Lung (tissue), 12 donors: Measurements from ENCODE around the gene PTPRN2. TPM values are rescaled to one million over a fixed set of nuclear protein-coding genes. Genes with fewer than 3 reads are reported as not detected.

Source experiments
- ATAC-seq: fragments of 200-7000 bp; cut with Tn5 transposase; one replicate; pipeline ENCODE4 v1.9.1; 2020; ENCODE audit warnings: moderate number of reproducible peaks; ENCODE audit not compliant: insufficient read depth, low FRiP score
- DNase-seq, 3 donors: peaks; one replicate each; pipeline ENCODE4 v3.0.0-alpha.2; 2013 to 2017
- H3K27ac ChIP-seq, 2 donors: one replicate each; pipeline ENCODE4 v1.5.1; 2013; ENCODE audit warnings: mild to moderate bottlenecking in 2 of 2, moderate library complexity in 2 of 2, control low read depth in 1 of 2, inconsistent platforms in 1 of 2, low read depth in 1 of 2, low read length in 1 of 2
- H3K27me3 ChIP-seq, 3 donors: one replicate each; pipeline ENCODE4 v1.5.1; 2013; ENCODE audit warnings: low read length in 2 of 3; ENCODE audit not compliant: control insufficient read depth in 3 of 3, insufficient read depth in 3 of 3
- H3K36me3 ChIP-seq, 4 donors: one replicate each; pipeline ENCODE4 v1.5.1; 2013; ENCODE audit warnings: low read length in 4 of 4, mild to moderate bottlenecking in 1 of 4, moderate library complexity in 1 of 4; ENCODE audit not compliant: control insufficient read depth in 4 of 4, insufficient read depth in 4 of 4
- H3K4me1 ChIP-seq, 5 donors: one replicate each; pipeline ENCODE4 v1.5.1; 2013; ENCODE audit warnings: low read length in 5 of 5, mild to moderate bottlenecking in 2 of 5, moderate library complexity in 1 of 5; ENCODE audit not compliant: control insufficient read depth in 5 of 5, insufficient read depth in 5 of 5
- H3K4me3 ChIP-seq: one replicate; pipeline ENCODE4 v1.5.1; 2013; ENCODE audit warnings: mild to moderate bottlenecking, control low read depth, moderate library complexity
- H3K9ac ChIP-seq, 2 donors: one replicate each; pipeline ENCODE4 v1.5.1; 2013; ENCODE audit warnings: low read length in 2 of 2, control low read depth in 1 of 2; ENCODE audit not compliant: insufficient read depth in 1 of 2
- H3K9me3 ChIP-seq, 4 donors: one replicate each; pipeline ENCODE4 v1.5.1; 2013; ENCODE audit warnings: low read length in 3 of 4, mild to moderate bottlenecking in 1 of 4, moderate library complexity in 1 of 4; ENCODE audit not compliant: control insufficient read depth in 4 of 4, insufficient read depth in 3 of 4
- CTCF ChIP-seq: IDR thresholded peaks from 2 replicates; pipeline ENCODE4 v1.5.1; 2012; ENCODE audit warnings: mild to moderate bottlenecking; ENCODE audit errors: control extremely low read depth, extremely low read depth
- WGBS, 2 donors: extraction: QIAGEN DNeasy Blood & Tissue Kit; methylation state at CpG; one replicate each; pipeline ENCODE4 v1.1.7; 2013; 5-methylcytosine and 5-hydroxymethylcytosine counted together
- polyA plus RNA-seq, 2 donors: library from polyadenylated mRNA; stranded (reverse); fragments of 200-250 nt; gene quantifications; one replicate each; pipeline ENCODE4 v1.2.1, GENCODE V29; 2013
- total RNA-seq, 2 donors: library from RNA; depleted of rRNA in 1 of 2; stranded (reverse); fragments of >200 nt in 1 of 2; gene quantifications; one replicate each; pipeline ENCODE4 v1.2.1, GENCODE V29; 2014 to 2021
- donor health status: control.
- donor health status: control.
- donor health status: Bipolar disorder and iron deficiency.
- donor health status: healthy.
- donor health status: DM: yes; HTN: yes; CAD: no.

PTPRN2 gene
- total and polyA plus RNA-seq, 4 donors = 2.1 to 7.4 (median 4.4) TPM

GRCh38 chr7:157601530-157601929 lies 986.1 kb downstream of the PTPRN2 start:
- no peak for ATAC-seq
- no peaks in the 10 kb centered on the region for H3K36me3 ChIP-seq
- no peaks in the 10 kb centered on the region for H3K27me3 ChIP-seq
- 85 to 90% methylated on average over 11 of the region's 11 CpGs for WGBS, 2 donors
- TF ChIP-seq CTCF = no peak
- H3K9ac ChIP-seq = no peak overlapping the region
- no peak overlapping the region for H3K27ac ChIP-seq
- no peaks in the 10 kb centered on the region for H3K9me3 ChIP-seq
- H3K4me3 ChIP-seq = no peak overlapping the region
- no peaks in the 10 kb centered on the region for H3K4me1 ChIP-seq
- DNase-seq = no peak

GRCh38 chr7:157599491-157599890 lies 988.1 kb downstream of the PTPRN2 start:
- Histone ChIP-seq H3K27ac (no peak overlapping the region), H3K9ac (no peak overlapping the region), H3K4me1 (no peaks in the 10 kb centered on the region), H3K27me3 (no peaks in the 10 kb centered on the region), H3K9me3 (peaks cover 0 to 2% (median 0%) of the 10 kb centered on the region in 4 donors), H3K36me3 (no peaks in the 10 kb centered on the region), H3K4me3 (no peak overlapping the region)
- TF ChIP-seq CTCF = no peak
- ATAC-seq = no peak
- 90 to 93% methylated on average over 4 of the region's 4 CpGs for WGBS, 2 donors
- no peak for DNase-seq

- Histone ChIP-seq H3K36me3 (no peaks in the 10 kb centered on the region), H3K4me3 (no peak overlapping the region), H3K9me3 (peaks cover 0 to 6% (median 0%) of the 10 kb centered on the region in 4 donors), H3K27me3 (no peaks in the 10 kb centered on the region), H3K27ac (no peak overlapping the region), H3K4me1 (no peaks in the 10 kb centered on the region), H3K9ac (no peak overlapping the region)
- WGBS, 2 donors = 51% methylated on average over 7 of the region's 7 CpGs
- DNase-seq (no peak), ATAC-seq (no peak)
- no peak for TF ChIP-seq CTCF
These were observed 990.1 kb downstream of the PTPRN2 start for GRCh38 chr7:157597562-157597961.

- no peak overlapping the region for H3K27ac ChIP-seq
- H3K9ac ChIP-seq = no peak overlapping the region
- WGBS, 2 donors = 75 to 86% methylated on average over 15 of the region's 15 CpGs
- H3K9me3 ChIP-seq = peaks cover 0 to 6% (median 0%) of the 10 kb centered on the region in 4 donors
- no peaks in the 10 kb centered on the region for H3K36me3 ChIP-seq
- H3K4me3 ChIP-seq = no peak overlapping the region
- no peaks in the 10 kb centered on the region for H3K27me3 ChIP-seq
- DNase-seq (no peak), ATAC-seq (no peak)
- no peak for TF ChIP-seq CTCF
- H3K4me1 ChIP-seq = no peaks in the 10 kb centered on the region
These were observed 990.7 kb downstream of the PTPRN2 start for GRCh38 chr7:157596881-157597280.
